DOHH2 (cell line): ENCODE measurements around the gene COG6.

Experiments used
- H3F3A ChIP-seq: fragments of 200-600 bp; sonication (generic), shearing (Covaris generic); 2 replicates; pipeline ENCODE4 v1.6.0; 2016; ENCODE audit warnings: antibody characterized with exemption, mild to moderate bottlenecking; ENCODE audit not compliant: control insufficient read depth, insufficient read depth
- H3K27ac ChIP-seq: fragments of 200-600 bp; sonication (generic); 2 replicates; pipeline ENCODE4 v1.5.1; 2014; ENCODE audit warnings: low read depth, mild to moderate bottlenecking, low read length, moderate library complexity
- H3K27me3 ChIP-seq: fragments of 200-600 bp; sonication (generic); 2 replicates; pipeline ENCODE4 v1.6.1; 2014; ENCODE audit warnings: mild to moderate bottlenecking, low read length, mixed read lengths; ENCODE audit not compliant: control insufficient read depth
- H3K36me3 ChIP-seq: fragments of 200-600 bp; sonication (generic); 2 replicates; pipeline ENCODE4 v1.6.1; 2014; ENCODE audit warnings: mild to moderate bottlenecking, low read length, moderate library complexity, mixed read lengths; ENCODE audit not compliant: control insufficient read depth
- H3K4me1 ChIP-seq: fragments of 200-600 bp; sonication (generic); 2 replicates; pipeline ENCODE4 v1.6.1; 2014; ENCODE audit warnings: mild to moderate bottlenecking, low read length, mixed read lengths; ENCODE audit not compliant: control insufficient read depth
- H3K4me2 ChIP-seq: fragments of 200-600 bp; sonication (generic); 2 replicates; pipeline ENCODE4 v1.6.0; 2014; ENCODE audit warnings: mild to moderate bottlenecking, low read length, moderate library complexity
- H3K4me3 ChIP-seq: fragments of 200-600 bp; sonication (generic); 2 replicates; pipeline ENCODE4 v1.5.1; 2014; ENCODE audit warnings: mild to moderate bottlenecking, low read length, mixed read lengths
- H3K79me2 ChIP-seq: fragments of 200-600 bp; sonication (generic); 2 replicates; pipeline ENCODE4 v1.6.1; 2014; ENCODE audit warnings: mild to moderate bottlenecking, low read length, mixed read lengths; ENCODE audit not compliant: control insufficient read depth
- H3K9me2 ChIP-seq: fragments of 200-600 bp; sonication (generic); replicated peaks from 2 replicates; pipeline ENCODE4 v1.6.1; 2014; ENCODE audit warnings: mild to moderate bottlenecking, low read length, mixed read lengths; ENCODE audit not compliant: control insufficient read depth
- H3K9me3 ChIP-seq: fragments of 200-600 bp; sonication (generic); 2 replicates; pipeline ENCODE4 v1.6.1; 2014; ENCODE audit warnings: antibody characterized with exemption, low read length, mixed read lengths; ENCODE audit not compliant: control insufficient read depth, insufficient read depth
- H4K20me1 ChIP-seq: fragments of 200-600 bp; sonication (generic); 2 replicates; pipeline ENCODE4 v1.6.0; 2014; ENCODE audit warnings: low read depth, mild to moderate bottlenecking, antibody characterized with exemption, low read length, moderate library complexity; ENCODE audit not compliant: control insufficient read depth, insufficient read depth
- CTCF ChIP-seq: fragments of 200-600 bp; sonication (generic); IDR thresholded peaks from one replicate; pipeline ENCODE4 v1.5.1; 2014; ENCODE audit warnings: antibody characterized with exemption, mild to moderate bottlenecking, low read depth, low read length; ENCODE audit not compliant: poor library complexity, severe bottlenecking
- EZH2phosphoT487 ChIP-seq: fragments of 200-600 bp; sonication (generic); IDR thresholded peaks from 2 replicates; pipeline ENCODE4 v1.6.1; 2017; ENCODE audit warnings: borderline replicate concordance, mild to moderate bottlenecking, antibody characterized with exemption, low read length, moderate library complexity, mixed read lengths

COG6 gene

GRCh38 chr13:39692660-39693438 lies 37.4 kb downstream of the COG6 start:
- peaks cover 10% of the 10 kb centered on the region; the same call in 1 of the 2 replicates for H3K36me3 ChIP-seq
- no peak overlapping the region for H3K27ac ChIP-seq
- no peak overlapping the region for H3K4me2 ChIP-seq
- no peaks in the 10 kb centered on the region for H4K20me1 ChIP-seq
- H3F3A ChIP-seq = no peaks in the 10 kb centered on the region
- H3K4me1 ChIP-seq = peaks cover 11% of the 10 kb centered on the region
- TF ChIP-seq CTCF = no peak
- H3K79me2 ChIP-seq = no peaks in the 10 kb centered on the region
- no peaks in the 10 kb centered on the region for H3K9me2 ChIP-seq
- H3K27me3 ChIP-seq = no peaks in the 10 kb centered on the region
- H3K9me3 ChIP-seq = no peaks in the 10 kb centered on the region
- no peak overlapping the region for H3K4me3 ChIP-seq

DNA sequence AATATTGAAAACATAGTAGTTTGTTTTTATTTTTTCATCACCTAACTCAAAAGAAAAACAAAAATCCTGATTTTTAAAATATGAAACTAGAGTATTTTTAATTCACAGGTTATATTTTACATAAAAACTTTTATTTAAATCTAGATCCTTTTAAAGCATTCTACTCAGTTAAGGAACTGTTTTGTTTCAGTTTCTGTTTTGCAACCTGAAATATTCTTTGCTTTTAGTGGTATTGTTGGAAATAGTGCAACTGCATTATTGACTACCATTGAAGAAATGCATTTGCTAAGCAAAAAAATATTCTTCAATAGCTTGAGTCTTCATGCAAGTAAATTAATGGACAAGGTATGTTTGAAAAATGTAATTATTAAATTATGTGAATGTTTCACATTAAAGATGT lies 43.8 kb downstream of the COG6 start:
- Histone ChIP-seq H3K27ac (no peak overlapping the region), H3K4me2 (no peak overlapping the region), H3K9me2 (no peaks in the 10 kb centered on the region; the same call in 1 of the 2 replicates), H3K36me3 (peaks cover 4% of the 10 kb centered on the region; the same call in 1 of the 2 replicates), H3K79me2 (no peaks in the 10 kb centered on the region), H3K9me3 (no peaks in the 10 kb centered on the region), H3K4me1 (0 out of 2 replicates have a peak, but pooled peaks cover 2% of the 10 kb centered on the region), H4K20me1 (no peaks in the 10 kb centered on the region), H3K4me3 (no peak overlapping the region), H3K27me3 (no peaks in the 10 kb centered on the region), H3F3A (no peaks in the 10 kb centered on the region)
- TF ChIP-seq EZH2phosphoT487 = no peak
- no peak for TF ChIP-seq CTCF

GRCh38 chr13:39712626-39713025 lies 57.2 kb downstream of the COG6 start:
- H3K79me2 ChIP-seq = no peaks in the 10 kb centered on the region
- no peaks in the 10 kb centered on the region for H3K4me1 ChIP-seq
- no peaks in the 10 kb centered on the region for H3K27me3 ChIP-seq
- no peak overlapping the region for H3K4me3 ChIP-seq
- H3K9me2 ChIP-seq = no peaks in the 10 kb centered on the region
- no peaks in the 10 kb centered on the region for H3K36me3 ChIP-seq
- no peak overlapping the region for H3K27ac ChIP-seq
- H3K4me2 ChIP-seq = no peak overlapping the region
- H3K9me3 ChIP-seq = no peaks in the 10 kb centered on the region
- H4K20me1 ChIP-seq = no peaks in the 10 kb centered on the region
- no peak for TF ChIP-seq EZH2phosphoT487
- TF ChIP-seq CTCF = no peak
- H3F3A ChIP-seq = no peaks in the 10 kb centered on the region
